ENCODE results near the gene COL23A1.
A peak's percentile ranks its signal among the peaks of the same experiment; 100 is the strongest.
"Not testable (repeated sequence)": the region's sequence is repeated elsewhere in the genome, so short reads cannot be mapped to it uniquely, and the experiment has no call there.

COL23A1 gene

DNA sequence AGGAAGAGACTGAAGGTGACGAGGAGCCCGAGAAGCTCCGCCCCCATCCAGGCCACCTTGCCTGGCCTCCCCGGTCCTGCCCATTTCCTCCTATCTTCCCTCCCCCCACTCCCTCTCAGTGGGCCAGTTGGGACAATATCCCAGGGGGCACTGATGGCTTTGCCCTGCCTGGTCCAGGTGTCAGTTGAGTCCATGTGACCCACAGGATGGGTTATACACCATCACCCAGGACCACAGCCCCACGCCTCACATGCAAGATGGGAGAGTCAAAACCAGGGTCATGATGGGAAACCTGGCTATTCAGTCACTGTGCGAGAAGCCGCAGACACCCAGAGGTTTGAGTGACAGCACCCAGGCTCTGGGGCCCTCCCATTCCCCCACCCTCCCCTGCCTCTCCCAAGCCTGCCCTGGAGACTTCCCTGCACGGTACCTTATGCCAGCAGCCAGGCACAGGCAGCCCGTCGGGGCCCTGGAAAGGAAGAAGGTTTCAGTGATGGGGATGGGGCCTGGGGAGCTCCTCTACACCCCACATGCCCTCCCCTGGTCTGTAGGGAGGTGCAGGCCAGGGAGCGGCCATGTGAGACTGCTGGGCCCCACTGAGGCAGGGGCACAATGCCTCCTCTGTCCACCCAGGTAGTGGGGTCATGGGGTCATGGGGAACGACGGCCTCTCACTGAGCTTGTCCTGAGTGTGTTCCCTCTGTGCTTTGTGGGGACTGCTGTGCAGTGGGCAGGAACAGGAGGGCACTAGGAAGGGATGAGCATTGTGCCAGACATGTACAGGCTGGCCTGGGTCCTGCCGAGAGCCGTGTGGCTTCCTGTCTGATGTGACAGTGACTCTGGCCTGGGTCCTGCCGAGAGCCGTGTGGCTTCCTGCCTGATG, 351.2 kb downstream of the COL23A1 start:
- DNase-seq (ENCODE audit: low read depth): no peak

DNA sequence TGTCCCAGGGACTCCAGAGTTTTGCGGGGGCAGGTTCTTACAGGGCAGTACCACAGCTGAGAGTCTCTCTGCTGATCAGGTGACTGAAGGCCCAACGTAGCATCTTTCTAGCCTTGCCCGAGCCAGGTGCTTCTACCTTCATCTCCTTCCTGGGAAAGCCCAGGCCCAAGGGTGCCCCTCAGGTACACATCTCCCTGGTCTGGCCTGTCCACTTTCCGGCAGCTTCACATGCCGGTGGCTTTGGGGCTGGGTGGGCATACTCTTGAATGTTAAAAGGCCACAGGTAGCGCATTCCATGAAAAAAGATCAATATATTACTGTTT, 351.9 kb downstream of the COL23A1 start:
- DNase-seq (ENCODE audit: low read depth): no peak

DNA sequence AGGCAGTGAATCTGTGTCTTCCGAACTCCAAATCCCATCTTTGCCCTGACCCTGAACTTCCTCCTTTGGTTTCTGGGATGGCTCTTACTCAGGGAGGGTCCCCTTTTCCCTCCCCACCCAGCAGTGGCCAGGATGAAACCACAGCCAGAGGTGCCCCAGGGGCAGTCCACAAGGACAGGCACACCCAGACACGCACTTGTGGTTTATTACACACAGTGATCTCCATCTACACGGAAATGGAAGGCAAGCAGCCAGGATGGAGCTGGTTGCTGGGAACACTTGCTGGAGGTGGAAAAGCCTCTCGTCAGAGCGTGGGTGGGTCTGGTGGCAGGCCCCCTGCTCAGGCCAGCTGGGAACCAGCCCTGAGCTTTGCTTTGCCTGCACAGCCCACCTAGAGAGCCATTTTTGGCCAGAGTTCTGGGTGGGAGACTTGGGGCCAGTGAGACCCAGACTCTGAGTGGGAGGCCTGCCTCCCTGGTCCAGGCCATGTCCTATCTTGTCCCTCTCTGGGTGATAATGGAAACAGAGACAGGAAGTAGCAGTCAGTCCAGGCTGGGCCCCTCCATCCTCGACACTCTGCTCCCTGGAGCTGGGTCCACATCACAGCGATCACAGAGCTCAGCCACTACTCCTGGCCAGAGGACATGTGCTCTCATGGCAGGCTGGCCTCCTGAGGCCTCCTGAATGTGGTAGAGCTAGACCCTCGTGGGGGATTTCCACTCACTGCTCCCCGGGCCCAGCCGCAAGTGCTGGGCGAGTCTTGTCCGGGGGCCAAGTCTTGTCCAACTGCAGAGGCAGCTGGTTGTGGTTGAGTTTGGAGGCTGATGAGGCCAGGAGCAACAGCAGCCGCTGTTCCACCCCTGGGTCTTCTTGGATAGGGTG, 352.5 kb downstream of the COL23A1 start:
- no peak for DNase-seq (ENCODE audit: low read depth)

DNA sequence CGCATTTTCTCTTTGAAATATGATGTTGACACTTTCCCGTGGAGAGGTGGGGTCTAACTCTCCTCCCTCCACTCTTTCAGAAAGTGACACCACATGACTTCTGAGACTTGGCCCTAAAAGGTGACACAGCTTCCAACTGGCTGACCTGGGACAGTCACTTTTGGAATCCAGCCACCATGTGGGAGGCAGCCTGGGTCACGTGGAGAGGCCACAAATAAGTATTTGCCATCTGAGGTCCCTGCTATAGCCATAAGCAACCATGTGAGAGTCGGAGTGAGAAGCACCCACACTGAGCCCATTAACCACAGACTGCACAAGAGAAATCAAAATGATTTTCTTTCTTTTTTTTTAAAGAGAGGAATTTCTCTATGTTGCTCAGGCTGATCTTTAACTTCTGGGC, 353.5 kb downstream of the COL23A1 start:
- no peak for DNase-seq (ENCODE audit: low read depth)

DNA sequence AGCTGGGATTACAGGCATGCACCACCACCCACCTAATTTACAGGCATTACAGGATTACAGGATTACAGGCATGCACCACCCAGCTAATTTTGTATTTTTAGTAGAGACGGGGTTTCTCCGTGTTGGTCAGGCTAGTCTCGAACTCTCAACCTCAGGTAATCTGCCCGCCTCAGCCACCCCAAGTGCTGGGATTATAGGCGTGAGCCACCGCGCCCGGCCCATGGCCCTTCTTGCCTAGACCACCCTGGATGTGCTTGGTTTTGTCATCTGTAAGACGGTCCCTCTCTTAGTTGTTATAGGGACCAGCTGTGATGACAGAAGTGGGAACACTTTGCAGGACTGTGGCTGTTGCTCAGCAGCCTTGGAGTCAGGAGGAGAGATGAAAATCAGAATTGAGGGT, 354.1 kb downstream of the COL23A1 start:
- no peak for DNase-seq (ENCODE audit: low read depth)

DNA sequence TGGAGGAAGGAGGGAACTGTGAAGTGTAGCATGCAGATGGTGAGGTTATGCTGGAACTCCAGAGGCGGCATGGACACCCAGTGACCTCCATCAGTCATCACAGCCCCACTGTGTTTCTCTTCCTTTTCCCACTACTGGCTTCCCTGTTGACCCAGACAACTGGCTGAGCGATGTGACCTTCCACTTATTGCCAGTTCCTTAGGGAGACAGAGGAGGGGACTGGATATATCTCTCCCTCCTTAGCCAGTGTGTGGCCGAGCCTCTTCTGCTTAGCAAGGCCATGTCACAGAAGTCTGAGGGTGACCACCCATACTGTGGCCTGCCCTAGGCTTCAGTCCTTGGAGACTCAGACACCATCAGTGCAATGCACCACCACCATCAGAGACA, 354.6 kb downstream of the COL23A1 start:
- DNase-seq (ENCODE audit: low read depth): no peak

DNA sequence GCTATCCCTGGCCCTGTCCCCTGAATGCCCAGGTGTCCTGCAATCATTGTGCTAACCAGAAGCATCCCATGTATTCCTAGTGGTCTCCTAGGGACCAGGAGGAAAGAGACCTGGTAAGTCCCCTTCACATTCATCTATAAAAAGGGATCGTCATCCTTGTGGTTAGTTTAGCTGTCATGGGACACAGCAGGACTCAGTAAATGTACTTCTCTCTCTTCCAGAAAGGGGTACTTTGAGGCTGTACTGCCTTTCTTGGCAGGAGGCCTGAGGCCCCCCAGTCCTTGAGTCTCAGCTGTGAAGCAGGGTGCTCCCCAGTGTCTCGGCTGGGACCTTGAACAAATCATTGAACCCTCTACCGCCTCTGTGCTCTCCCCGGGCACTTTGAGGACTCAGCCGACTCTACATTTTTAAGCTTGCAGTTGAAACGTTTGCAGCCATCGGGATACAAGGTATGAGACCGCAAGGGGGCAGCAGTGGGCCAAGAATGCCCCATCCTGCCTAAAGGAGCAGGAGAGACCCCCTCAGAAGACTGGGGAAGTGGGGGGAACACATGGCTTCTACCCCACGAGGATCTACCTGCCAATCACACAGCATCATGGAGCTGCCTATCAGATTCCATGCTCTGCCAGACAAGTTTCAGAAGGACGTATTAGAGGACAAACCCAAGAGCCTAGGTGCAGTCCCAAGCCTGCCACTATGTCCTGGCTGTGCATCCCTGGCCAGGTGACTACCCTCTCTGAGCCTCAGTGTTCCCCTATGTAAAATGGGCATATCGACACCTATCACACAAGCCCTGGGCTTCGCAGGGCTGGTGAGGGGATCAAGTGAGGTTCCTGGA, 355.2 kb downstream of the COL23A1 start:
- peak; percentile 65 for DNase-seq (ENCODE audit: low read depth)

DNA sequence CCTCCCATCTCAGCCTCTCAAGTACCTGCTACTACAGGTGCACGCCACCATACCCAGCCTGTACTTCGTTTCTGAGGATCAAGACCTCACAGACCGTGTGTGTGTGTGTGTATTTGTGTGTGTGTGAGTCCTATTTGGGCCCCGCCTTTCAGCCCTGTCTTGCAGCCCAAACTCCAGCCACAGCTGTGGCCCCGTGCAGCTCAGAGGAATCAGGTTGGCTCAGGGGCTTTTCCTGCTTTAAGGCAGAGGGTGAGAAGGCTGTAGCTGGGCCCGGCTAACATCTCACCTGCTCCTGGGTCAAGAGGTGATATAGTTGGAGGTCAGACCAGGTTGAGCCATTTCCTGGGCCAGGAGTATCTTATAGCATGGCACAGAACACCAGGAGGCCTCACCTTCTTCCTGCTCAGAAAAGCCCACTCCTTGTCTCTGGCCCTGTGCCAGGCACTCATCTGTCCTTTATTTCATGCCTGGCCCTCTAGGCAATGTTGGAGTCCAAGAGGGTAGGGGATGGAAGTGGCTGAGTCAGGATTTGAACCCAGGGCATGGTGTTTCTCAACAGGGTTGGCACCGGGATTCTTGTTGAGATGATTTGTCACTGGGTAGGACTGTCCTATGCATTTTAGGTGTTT, 356.0 kb downstream of the COL23A1 start:
- DNase-seq (ENCODE audit: low read depth): no peak

DNA sequence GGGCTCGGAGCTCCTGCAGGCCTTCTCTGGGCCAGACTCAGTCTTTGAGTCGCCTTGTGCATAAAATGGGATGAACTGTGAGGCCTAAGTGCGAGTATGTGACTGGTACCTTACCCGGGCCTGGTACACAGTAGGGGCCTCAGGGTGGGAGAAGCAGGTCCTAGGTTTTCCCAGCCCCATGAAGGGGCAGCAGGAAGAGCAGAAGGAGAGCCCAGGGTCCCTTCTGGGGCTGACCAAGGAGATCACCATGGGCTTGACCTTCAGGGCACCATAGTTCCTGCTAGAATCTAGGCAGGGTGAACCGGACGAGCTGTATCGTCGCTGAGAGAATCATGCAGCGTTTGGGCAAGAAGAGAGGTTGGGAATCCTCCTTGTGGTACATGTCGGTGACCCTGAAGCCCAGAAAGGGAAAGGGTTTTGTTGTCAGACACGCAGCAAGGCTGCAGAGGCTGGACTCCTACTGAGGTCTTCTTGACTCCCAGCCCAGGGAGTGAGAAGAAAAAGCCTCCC, 357.2 kb downstream of the COL23A1 start:
- DNase-seq (ENCODE audit: low read depth): no peak

DNA sequence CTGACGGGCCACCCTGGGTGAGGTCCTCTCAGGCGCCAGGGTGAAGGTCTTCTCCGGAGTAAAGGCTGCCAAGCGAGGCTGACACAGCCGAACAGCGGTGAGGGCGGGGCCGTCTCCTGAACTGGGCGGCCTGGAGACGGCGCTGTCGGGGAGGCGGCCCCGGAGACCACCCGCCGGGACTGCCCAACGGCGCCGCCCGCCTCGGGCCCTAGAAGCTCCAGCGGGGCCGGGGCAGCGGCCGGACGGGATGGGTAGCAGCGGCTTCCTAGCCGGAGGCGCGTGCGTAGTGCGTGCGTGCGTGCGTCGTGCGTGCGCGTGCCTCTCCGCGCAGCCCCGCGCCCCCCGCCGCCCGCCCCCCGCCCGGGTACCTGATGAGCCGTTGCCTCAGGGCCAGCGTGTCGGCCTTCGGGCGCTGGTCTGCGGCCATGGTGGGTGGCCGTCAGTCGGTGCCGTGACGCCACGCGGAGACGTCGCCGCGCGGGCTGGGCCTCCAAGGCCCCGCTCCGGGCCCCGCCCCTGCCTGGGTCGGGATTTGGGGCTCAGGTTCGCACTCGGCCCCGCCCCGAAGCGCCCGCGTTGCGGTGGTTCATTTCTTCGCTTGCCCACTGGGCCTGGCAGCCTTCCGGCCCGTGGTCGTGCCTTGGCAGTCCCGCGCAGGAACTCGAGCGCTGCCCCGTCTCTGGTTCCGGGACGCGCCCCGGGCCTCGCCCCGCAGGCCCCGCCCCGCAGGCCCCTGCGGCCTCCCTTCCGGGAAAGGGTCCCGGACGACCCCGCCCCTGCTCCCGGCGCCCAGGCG, 357.9 kb downstream of the COL23A1 start, which contains the start of gene PHYKPL:
Gene PHYKPL (minus strand): TSS at position 679 of the 796 bp plus-strand sequence. CDS start 252 bp downstream, at position 427.
- DNase-seq (ENCODE audit: low read depth): peak; percentile 58

DNA sequence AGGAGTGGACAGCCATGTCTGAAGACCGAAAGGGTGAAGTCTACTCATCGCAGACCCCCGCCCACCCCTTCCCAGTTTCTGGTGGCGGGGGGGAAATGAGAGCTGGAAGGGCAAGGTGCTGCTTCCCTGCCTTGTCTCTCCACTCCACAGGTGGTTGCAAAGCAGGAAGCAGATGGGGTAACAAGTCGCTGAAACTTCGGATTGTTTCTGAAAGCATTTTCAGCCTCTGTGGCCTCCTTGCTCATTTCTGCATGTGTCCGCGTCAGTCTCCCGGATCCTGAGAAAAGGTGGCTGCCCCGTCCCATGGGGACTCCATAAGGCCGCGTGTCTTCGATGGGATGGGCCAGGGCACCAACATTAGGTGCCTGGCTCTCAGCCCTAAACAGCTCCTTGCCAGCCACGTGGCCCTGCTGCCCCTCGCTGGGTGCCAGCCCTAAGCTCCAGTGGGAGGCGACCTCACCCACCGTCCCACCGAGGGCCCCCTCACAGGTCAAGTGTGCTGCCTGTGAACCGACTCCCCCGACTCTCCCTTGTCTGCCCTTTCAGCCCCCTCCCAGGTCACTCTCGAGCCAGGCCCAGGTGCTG, 358.6 kb downstream of the COL23A1 start:
- no peak for DNase-seq (ENCODE audit: low read depth)

DNA sequence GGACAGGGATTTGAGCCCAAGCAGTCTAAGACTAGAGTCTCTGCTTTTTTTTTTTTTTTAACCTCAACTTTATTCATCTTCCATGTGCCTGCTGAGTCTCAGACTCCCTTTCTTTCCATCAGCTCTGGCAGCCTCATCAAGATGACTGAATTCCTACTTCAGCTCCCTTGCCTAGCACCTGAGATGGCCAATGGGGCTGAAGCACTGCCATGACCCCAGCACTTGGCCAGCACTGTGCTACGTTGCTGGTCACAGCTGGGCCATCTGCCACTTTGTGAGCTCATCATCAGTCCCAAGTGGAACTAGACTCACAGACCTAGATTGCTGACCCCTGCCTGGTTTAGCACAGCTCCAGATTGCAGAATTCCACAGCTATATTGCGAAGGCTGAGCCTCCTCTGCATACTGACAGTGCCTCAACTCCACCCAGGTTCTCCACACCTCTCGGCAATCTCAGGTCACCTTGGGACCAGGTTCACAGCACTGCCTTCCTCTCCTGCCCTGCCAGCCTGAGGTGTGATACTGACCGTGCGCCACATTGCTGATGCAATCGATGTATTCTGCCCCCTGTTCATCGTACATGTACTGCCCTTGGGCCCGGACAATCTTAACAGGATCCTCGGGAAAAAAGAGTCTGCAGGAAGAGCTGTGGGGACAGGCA, 359.2 kb downstream of the COL23A1 start:
- DNase-seq (ENCODE audit: low read depth): no peak

DNA sequence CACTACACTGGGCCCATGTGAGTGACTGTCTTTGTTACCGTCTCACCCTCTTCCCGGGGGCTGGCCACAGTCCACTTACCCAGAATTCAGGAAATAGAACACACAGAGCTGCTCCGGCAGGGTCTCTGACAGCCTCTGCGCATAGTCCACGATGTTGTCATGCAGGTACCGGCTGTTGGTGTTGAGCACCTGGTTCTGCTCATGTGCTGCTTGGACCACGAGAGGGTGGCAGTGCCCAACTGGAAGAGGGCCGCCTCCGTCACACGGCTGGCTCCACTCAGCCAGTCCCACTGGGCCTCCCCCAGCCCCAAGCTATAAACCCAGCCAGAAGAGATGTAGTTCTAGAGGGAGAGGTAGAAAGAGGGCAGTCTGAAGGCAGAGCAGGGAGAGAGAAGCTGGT, 360.3 kb downstream of the COL23A1 start:
- DNase-seq (ENCODE audit: low read depth): no peak

DNA sequence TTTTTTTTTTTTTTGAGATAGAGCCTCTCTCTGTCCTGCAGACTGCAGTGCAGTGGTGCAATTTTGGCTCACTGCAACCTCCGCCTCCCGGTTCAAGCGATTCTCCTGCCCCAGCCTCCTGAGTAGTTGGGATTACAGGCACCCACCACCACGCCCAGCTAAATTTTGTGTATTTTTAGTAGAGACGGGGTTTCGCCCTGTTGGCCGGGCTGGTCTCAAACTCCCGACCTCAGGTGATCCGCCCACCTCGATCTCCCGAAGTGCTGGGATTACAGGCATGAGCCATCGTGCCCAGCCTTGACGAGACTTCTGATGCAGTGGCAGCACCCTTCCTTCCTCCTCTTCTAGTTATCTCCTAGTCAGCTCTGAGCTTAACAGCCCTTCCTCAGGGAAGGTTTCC, 361.1 kb downstream of the COL23A1 start:
- not testable (repeated sequence) for DNase-seq (ENCODE audit: low read depth)

DNA sequence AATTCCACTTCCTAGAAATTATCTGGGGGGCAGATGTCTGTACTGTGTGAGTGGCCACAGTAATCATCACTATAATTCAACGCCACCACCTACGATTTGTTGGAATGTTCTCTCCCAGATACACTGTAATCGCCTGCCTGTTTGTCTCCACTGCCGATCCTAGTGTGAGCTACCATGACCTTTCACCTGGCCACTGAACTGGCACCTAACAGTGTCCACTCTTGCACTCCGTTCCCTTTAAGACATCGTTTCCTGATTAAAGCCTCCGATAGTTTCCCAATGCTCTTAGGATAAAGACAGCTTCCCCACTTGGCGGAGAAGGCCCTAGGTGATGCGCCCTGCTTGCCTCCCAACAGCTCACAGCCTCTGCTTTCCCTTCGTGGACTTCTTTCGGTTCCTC, 361.6 kb downstream of the COL23A1 start:
- DNase-seq (ENCODE audit: low read depth): no peak

DNA sequence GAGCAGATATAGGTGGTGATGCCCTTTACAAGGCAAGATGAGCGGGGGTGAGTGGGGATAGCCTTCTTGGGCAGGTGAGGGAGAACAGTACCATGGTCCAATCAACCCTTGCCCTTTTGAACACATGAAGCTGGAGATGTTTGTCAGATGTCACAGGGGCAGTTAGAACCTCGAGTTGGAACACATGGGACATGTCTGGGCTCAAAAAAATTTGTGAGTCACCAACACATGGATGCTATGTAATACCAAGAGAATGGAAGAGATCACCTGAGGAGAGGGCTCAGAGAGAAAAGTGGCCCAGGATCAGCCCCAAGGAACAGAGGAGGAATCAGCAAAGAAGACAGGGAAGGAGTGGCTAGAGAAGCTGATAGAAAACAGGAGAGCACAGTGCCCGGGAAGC, 362.3 kb downstream of the COL23A1 start:
- DNase-seq (ENCODE audit: low read depth): no peak

DNA sequence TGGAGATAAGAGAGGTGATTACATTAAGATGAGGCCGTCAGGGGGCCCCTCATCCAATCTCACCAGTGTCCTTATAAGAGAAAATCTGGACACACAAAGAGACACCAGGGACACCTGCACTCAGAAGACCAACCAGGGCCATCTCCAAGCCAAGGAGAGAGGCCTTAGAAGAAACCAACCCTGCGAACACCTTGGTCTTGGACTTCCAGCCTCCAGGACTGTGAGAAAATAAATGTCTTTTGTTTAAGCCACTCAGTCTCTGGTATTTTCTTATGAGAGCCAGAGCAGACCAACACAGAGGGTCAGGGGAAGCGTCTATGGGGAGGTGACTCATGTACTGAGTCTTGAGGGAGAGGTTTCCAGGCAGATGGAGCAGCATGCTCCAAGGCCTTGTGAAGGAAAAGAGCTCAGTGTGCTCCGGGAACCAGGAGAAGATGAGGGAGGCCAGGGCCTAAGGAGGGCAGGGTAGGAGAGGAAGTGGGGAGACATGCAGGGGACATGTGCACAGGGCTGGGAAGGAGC, 363.0 kb downstream of the COL23A1 start:
- DNase-seq (ENCODE audit: low read depth): no peak

DNA sequence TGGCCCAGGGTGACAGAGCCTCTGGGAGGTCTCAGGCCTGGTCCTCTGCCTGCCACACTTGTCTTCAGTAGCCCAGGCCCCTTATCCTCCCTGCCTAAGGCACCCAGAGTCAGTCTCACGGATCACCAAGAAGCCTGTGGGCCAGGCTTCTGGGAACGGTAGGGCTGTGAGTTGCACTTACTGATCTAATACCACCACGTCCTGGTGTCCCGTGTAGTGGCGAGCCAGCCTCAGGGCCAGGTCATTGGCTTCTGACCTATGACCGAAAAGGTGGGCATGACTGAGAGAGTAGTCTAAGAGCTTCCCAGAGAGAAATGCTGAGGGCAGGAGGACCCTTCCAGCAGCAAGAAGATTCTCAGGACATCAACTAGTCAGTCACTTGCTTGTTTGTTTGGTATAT, 365.0 kb downstream of the COL23A1 start:
- no peak for DNase-seq (ENCODE audit: low read depth)

DNA sequence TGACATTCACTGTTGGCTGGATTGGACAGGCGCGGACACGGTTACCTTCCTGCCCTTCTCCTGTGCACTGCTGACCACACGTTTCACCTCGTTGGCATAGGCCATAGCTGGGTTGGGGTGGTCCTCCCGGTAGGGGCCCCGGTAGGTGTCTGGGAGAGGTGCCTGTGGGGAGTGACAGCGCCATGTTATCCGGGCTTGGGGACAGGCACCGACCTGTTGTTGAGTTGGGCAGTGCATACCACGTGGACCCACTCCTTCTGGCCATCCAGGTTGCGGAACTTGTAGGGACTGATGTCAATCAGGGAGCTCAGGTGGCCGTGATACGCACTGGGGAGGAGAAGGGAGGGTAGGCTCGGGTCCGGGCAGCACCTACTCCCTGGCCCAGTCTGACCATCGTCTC, 365.8 kb downstream of the COL23A1 start:
- no peak for DNase-seq (ENCODE audit: low read depth)
